ENCODE data around the gene LACRT. TPM values are rescaled to one million over a fixed set of nuclear protein-coding genes. Genes with fewer than 3 reads are reported as not detected.

LACRT gene
- polyA plus RNA-seq, 1 donor (not counting 4 experiments of a cell fraction or from before 2014, with no cell fraction given), result not detected

- FAIRE-seq (no peak), DNase-seq (ENCODE audit: low read depth, low spot score) (no peak)
- no peak overlapping the region for H3K4me3 ChIP-seq (ENCODE audit: control insufficient read depth in 2 of 3, extremely low read depth in 1 of 3, insufficient read depth in 2 of 3, low read depth in 1 of 3, low read length in 3 of 3)
- no peak overlapping the region for H3K4me2 ChIP-seq (ENCODE audit: control insufficient read depth, extremely low read depth, insufficient read depth, low read depth, low read length)
- no peaks in the 10 kb centered on the region for H4K20me1 ChIP-seq (ENCODE audit: control insufficient read depth, extremely low read depth, insufficient read depth, low read length)
- dilution Hi-C loops (cut with MboI; ENCODE audit: extremely low pct_ligation_motif_present, low sequenced_read_pairs), result no loop called here
- H3K9me1 ChIP-seq (ENCODE audit: control insufficient read depth, extremely low read depth, insufficient read depth, low read length), result no peaks in the 10 kb centered on the region
- no peak overlapping the region for H3K9ac ChIP-seq (ENCODE audit: control insufficient read depth, extremely low read depth, insufficient read depth, low read length)
- no peaks in the 10 kb centered on the region for H3K27me3 ChIP-seq (ENCODE audit: control insufficient read depth, extremely low read depth, insufficient read depth, low read length)
- H2AFZ ChIP-seq (ENCODE audit: control insufficient read depth, low read length), result no peak overlapping the region
- H3K79me2 ChIP-seq (ENCODE audit: control insufficient read depth, insufficient read depth, low read length), result no peaks in the 10 kb centered on the region
- H3K9me3 ChIP-seq (ENCODE audit: control insufficient read depth, low read depth, low read length), result no peaks in the 10 kb centered on the region
- no peak overlapping the region for H3K27ac ChIP-seq (ENCODE audit: control insufficient read depth, insufficient read depth, low read length)
- TF ChIP-seq EZH2 (IDR thresholded peaks at IDR 0.05; ENCODE audit: low read length), result no peak
- TF ChIP-seq CTCF (optimal IDR thresholded peaks at IDR 0.05 in 1 of 3, IDR thresholded peaks at IDR 0.05 in 1 of 3, conservative IDR thresholded peaks at IDR 0.05 in 1 of 3; ENCODE audit: extremely low read depth in 1 of 3, insufficient read depth in 2 of 3, low read length in 3 of 3), result no peak
- no peaks in the 10 kb centered on the region for H3K36me3 ChIP-seq (ENCODE audit: control insufficient read depth in 2 of 2, extremely low read depth in 1 of 2, insufficient read depth in 2 of 2, low read length in 2 of 2)
- no peaks in the 10 kb centered on the region for H3K4me1 ChIP-seq (ENCODE audit: control insufficient read depth, extremely low read depth, insufficient read depth, low read length)
These were observed 27.3 kb upstream of the LACRT start for GRCh38 chr12:54662026-54662425.

GRCh38 chr12:54661048-54661447, 26.4 kb upstream of the LACRT start:
- no peak overlapping the region for H2AFZ ChIP-seq (ENCODE audit: control insufficient read depth, low read length)
- dilution Hi-C loops (cut with MboI; ENCODE audit: extremely low pct_ligation_motif_present, low sequenced_read_pairs), result no loop called here
- no peaks in the 10 kb centered on the region for H3K27me3 ChIP-seq (ENCODE audit: control insufficient read depth, extremely low read depth, insufficient read depth, low read length)
- FAIRE-seq (no peak), DNase-seq (ENCODE audit: low read depth, low spot score) (no peak)
- no peak overlapping the region for H3K4me3 ChIP-seq (ENCODE audit: control insufficient read depth in 2 of 3, extremely low read depth in 1 of 3, insufficient read depth in 2 of 3, low read depth in 1 of 3, low read length in 3 of 3)
- no peaks in the 10 kb centered on the region for H3K9me3 ChIP-seq (ENCODE audit: control insufficient read depth, low read depth, low read length)
- H3K27ac ChIP-seq (ENCODE audit: control insufficient read depth, insufficient read depth, low read length), result no peak overlapping the region
- H3K4me1 ChIP-seq (ENCODE audit: control insufficient read depth, extremely low read depth, insufficient read depth, low read length), result no peaks in the 10 kb centered on the region
- no peak overlapping the region for H3K9ac ChIP-seq (ENCODE audit: control insufficient read depth, extremely low read depth, insufficient read depth, low read length)
- no peaks in the 10 kb centered on the region for H3K36me3 ChIP-seq (ENCODE audit: control insufficient read depth in 2 of 2, extremely low read depth in 1 of 2, insufficient read depth in 2 of 2, low read length in 2 of 2)
- TF ChIP-seq CTCF (optimal IDR thresholded peaks at IDR 0.05 in 1 of 3, IDR thresholded peaks at IDR 0.05 in 1 of 3, conservative IDR thresholded peaks at IDR 0.05 in 1 of 3; ENCODE audit: extremely low read depth in 1 of 3, insufficient read depth in 2 of 3, low read length in 3 of 3) (no peak), EZH2 (IDR thresholded peaks at IDR 0.05; ENCODE audit: low read length) (no peak)
- no peaks in the 10 kb centered on the region for H4K20me1 ChIP-seq (ENCODE audit: control insufficient read depth, extremely low read depth, insufficient read depth, low read length)
- H3K79me2 ChIP-seq (ENCODE audit: control insufficient read depth, insufficient read depth, low read length), result no peaks in the 10 kb centered on the region
- no peak overlapping the region for H3K4me2 ChIP-seq (ENCODE audit: control insufficient read depth, extremely low read depth, insufficient read depth, low read depth, low read length)
- H3K9me1 ChIP-seq (ENCODE audit: control insufficient read depth, extremely low read depth, insufficient read depth, low read length), result no peaks in the 10 kb centered on the region

Measured in keratinocyte (primary cell).